Left renal pelvis (tissue), 4 donors: ENCODE data around the gene LHX2. TPM values are rescaled to one million over a fixed set of nuclear protein-coding genes. Genes with fewer than 3 reads are reported as not detected.
A peak's percentile ranks its signal among the peaks of the same experiment; 100 is the strongest.

ENCODE experiments used
- DNase-seq, 4 donors: peaks; one replicate each; pipeline ENCODE4 v3.0.0-alpha.2; 2013; ENCODE audit warnings: low read depth in 4 of 4, low spot score in 3 of 4
- polyA plus RNA-seq, 4 donors: library from polyadenylated mRNA; unstranded; fragments of 120-200 nt; gene quantifications; one replicate each; pipeline ENCODE4 v1.2.1, GENCODE V29; 2013; ENCODE audit not compliant: insufficient read length in 4 of 4

The LHX2 gene
- polyA plus RNA-seq, 4 donors, result 0.10 to 0.26 (median 0.20) TPM

DNA sequence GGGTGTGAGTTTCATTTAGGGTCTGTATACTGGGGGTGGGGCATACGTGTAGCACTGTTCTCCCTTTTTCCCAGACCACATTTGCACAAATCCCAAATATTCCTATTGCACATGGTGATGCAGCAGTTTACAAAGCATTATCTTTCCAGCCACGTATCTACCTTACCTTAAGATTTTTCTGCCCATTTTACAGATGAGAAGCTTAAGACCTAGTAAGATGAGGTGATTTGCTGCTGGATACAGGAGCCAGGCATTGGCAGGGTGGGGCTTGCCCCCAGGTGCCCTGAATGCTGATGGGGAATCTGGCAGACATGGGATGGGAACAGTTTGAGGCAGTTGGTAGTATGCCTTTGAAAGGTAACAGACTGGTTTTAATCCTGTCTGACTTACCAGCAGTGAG is 12.5 kb downstream of the LHX2 start:
- DNase-seq, result no peak

DNA sequence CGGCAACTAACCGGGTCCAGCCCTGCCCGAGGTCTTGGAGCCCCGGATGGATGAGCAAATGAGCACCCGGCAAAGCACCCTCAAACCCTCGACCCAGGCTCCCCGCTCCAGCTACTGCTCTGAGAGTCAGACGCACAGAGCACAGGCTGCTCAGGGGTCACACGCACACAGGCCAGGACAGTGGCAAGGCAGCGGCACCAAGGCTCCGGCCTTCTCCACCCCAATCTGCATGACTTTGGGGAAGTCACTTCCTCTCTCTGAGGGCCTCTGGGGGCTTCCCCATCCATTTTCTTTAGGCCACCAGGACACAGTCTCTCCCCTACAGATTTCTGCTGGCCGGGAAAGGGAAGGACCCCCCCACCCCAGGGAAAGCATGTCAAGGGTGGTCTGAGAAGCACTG is 18.0 kb downstream of the LHX2 start:
- DNase-seq, result no peak

DNA sequence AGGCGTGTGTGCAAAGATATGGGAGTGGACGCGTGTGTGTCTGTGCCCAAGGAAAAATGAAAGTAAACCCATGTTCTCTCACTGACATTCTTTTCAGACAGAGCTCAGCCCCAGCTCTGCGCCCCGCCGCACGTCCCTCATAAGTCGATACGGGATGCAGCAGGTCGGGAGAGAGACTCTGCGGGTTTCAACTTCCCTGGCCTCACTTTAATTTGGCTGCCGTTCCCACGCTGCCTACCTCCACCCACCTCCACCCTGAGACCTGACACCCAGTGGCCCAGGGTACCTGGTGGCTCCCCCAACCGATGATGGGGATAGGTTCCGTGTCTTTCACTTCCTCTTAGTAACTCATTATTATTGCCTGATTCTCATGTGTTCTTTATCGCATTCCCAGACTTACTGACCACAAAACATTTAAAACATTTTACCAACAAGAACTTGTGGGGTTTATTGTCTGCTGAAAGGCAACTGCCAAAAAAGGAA is 19.4 kb downstream of the LHX2 start:
- DNase-seq, result no peak

DNA sequence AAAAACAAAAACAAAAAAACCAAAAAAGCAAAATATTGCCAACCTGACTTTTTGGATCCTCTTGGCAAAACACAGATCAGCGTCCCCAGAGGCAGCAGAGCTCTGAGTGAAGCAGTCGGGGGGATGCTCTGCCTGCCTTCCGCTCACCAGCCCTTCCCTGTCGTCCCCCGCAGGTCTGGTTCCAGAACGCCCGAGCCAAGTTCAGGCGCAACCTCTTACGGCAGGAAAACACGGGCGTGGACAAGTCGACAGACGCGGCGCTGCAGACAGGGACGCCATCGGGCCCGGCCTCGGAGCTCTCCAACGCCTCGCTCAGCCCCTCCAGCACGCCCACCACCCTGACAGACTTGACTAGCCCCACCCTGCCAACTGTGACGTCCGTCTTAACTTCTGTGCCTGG is 20.7 kb downstream of the LHX2 start:
- DNase-seq, result no peak

DNA sequence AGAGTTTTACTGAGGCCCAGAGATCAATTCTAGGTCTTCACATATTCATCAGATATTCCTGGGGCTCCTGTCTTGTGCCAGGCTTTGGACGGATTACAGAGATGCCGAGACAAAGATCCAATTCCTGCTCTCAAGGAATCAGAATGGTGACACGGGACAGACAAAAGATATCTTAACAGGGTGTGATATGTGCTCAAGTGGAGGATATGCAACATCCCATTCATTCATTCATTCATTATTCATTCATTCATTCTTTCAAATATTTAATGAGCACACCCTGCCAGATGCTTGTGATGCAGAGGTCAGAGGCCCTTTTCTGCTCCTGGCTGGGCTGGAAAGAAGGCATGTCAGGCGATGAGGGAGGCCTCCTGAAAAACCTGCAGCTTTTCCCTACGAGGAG is 21.8 kb downstream of the LHX2 start:
- no peak for DNase-seq

DNA sequence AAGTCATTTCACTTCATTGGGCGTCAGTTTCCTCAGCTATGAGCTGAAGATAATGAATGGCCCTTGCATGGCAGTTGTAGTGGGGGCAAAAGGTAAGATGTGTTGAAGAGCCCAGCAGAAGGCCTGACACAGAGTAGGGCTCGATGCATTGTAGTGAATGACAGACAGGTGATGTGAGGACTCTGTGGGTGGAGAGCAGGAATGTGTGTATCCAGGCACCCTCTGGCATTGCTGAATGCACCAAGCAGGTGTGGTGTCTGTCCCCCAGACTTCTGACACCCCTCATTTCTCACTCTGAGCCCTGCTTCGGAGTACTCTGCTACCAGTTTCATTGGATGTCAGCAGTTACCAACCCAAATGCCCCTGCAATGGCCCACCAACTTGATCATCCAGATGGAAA is 22.4 kb downstream of the LHX2 start:
- DNase-seq, result no peak

DNA sequence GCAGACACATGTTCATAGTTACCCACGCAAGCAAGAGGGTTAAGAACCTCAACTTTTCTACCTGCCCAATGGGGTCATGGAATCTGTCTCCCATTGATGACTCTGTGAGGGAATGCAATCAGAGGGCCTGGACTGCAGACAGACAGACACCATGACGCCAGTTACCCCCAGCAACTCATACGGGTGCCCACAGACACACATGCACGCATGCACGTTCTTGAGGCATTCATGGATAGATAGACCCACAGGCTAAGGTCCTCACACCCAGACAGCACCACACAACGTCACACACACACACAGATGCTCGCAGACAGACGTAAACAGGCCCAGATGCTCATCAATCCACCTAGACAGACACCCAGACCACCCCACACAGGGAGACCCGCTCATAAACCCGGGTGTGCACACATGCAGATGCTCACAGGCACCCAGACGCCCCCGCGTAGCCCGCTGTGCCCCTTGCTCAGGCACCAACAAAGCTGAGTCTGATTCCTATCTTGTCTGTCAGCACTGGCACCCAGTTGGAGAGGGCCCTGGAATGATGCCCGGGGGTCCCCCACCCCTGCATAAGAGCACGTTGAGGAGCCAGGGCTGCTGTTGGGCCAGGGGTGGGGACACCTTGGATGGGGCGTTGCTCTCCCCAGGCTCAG is 23.6 kb downstream of the LHX2 start:
- no peak for DNase-seq

DNA sequence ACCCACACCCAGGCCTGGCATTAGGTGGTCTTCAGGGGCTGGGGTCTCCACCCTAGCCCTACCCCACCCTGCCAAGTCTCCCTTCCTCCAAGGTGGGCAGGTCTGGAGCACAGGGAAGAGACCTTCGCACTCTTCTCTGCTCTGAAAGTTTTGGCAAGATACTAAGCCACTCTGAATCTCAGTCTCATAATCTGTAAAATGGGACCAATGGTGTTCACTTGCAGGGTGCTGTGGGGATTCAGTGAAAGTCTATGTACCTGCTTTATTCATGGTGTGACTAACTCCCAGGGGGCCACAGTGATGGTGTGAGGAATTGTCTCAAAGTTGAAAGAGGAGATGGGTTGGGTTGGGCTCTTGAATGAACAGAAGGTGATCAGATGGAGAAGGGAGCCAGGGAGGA is 25.0 kb downstream of the LHX2 start:
- DNase-seq, result no peak

DNA sequence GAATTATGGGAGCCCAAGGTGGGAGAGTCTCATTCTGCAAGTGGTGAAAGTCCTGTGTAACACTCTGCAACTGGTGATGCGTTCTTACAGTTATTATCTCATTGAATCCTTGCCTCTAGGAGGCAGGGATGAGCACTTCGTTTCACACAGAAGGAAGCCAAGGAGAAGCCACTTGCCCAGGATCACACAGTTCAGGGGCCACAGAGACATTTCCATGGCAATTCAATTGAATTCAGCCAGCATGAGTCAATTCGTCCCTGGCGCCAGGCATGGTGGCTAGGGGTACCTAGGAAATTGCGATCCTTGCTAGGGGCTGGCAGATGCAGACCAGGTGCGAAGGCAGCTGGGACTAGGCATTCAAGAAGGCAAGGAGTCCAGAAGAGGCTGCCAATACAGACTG is 26.2 kb downstream of the LHX2 start:
- no peak for DNase-seq

DNA sequence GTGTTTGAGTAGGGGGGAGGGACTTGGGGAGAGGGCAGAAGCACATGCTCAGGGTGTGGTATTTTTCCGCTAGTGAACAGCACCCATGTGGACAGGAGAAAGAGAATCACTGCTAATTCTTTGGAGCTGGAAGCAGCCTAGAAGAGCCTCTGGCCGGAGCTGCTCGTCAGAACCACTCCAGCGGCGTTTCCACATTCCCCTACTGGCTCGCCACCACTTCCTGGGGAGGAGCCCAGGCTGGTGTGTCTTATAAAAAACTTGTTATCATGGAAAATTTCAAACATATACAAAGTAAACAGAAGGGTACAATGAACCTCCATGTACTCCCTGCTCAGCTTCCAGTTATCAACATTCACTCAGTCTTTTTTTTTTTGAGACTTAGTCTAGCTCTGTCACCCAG is 26.7 kb downstream of the LHX2 start:
- no peak for DNase-seq

DNA sequence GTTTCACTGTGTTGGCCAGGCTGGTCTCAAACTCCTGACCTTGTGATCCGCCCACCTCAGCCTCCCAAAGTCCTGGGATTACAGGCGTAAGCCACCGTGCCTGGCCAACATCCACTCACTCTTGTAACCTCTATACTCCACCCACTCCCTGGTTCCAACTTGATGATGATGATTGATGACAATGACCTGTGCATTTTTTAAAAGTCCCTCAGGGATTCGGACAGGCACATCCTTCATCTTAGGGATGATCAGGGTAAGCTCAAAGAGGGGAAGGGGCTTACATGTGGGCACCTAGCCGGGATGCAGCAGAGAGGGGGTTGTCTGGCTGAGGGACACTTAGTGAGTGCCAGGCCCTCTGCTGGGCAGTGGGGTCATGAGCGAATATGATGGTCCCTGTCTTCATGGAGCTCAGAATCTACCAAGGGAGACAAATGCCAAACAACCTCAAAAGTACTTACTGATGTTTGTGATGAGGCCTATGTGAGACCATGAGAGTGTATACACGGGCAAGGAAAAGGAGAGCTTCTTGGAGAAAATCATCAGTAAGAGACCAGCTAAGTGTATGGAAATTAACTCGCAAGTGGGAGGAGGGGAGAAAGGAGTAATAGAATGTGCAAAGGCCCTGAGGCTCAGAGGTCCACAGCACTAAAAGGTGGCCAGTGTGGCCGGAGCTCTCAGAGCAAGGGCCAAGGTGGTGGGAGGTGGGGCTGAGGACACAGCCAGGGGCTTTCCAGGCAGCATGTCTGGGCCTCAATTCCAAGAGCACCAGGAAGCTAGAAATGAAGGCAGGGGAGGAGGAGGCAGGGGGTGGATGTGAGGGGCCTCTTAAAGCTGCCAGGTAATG is 27.4 kb downstream of the LHX2 start:
- no peak for DNase-seq

DNA sequence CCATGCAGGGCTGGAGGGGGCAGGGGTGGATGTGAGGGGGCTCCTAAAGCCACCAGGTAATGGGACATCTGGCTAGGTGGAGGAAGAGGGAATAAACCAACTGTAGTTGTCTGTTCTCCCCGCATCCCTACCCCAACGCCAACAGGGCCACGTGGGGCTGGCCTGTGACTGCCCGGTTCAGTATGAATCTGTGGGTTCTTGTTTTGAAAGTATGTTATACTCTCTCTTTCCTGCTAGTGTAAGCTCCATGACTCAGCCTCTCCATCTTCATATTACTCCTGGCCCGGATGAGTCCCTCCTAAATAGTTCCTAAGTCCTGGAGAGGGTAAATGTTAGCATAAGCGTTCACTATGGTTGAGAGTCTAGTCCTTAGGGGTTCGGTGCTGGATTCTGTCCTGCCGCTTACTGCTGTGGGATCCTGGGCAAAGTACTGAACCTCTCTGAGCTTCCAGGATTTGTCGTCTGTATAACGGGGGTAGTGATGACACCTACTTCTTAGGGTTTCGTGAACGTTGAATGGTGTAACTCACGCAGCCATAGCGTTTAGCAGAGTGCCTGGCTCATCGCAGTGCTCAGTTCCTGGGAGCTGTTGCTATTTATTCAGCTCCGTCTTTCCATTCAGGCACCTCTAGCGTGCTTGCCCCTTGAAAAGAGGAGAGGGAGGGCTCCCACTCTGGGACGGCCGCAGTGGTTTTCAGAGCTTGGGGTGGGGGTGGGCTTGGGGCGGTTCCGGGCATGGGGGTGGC is 28.8 kb downstream of the LHX2 start:
- no peak for DNase-seq

DNA sequence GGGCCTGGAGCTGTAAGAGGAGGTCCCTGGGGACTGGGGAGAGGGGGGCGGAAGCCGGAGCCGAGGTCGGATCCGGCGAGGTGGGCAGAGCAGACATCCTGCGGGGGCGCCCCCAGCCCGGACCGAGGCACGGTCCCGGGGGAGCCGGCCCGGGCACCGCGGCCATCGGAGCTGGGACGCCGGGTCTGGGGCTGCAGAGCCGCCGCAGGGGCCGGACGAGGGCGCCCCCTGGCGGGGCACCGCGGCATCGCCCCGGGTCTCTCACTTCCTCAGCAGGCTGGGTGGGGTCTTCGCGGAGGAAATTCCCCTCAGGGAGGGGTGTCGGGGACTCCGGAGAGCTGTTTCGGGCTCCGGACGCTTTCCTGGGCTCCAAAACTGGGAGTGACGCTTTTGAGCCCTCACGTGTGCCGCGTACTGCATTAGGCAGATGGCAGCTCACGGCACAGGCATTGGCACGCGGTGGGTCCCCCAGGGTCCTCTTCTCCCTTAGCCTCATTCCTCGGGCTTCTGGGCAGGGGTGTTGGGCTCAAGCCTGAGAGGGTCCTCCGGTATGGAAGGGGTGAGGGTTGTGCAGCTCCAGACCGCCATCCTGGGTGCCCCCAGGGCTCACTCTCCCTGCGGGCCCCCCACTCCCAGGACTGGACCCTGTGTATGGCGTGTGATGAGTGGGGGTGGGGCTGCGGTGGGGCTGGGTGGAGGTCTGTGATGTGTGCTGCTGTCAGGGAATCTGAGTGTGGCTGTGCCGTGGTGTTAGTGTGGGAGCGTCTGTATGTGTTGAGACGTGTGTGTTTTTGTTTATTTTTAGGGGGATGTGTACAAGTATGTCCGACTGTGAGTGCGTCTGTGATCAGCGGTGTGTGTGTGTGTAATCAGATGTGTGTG is 29.6 kb downstream of the LHX2 start:
- no peak for DNase-seq

DNA sequence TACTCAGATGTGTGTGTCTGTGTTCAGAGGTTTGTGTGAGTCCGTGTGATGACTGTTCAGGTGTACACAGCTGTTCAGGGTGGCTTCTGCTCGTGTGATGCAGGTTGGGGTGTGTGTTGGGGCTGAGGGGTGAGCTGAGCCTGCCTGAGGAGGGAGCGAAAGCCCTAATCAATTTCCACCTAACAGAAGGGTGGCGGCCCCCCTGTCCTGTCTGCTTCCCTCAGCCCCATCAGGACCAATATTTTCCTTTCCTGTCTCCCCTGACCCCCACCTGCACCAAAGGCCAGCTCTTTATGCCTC is 30.2 kb downstream of the LHX2 start:
- no peak for DNase-seq

DNA sequence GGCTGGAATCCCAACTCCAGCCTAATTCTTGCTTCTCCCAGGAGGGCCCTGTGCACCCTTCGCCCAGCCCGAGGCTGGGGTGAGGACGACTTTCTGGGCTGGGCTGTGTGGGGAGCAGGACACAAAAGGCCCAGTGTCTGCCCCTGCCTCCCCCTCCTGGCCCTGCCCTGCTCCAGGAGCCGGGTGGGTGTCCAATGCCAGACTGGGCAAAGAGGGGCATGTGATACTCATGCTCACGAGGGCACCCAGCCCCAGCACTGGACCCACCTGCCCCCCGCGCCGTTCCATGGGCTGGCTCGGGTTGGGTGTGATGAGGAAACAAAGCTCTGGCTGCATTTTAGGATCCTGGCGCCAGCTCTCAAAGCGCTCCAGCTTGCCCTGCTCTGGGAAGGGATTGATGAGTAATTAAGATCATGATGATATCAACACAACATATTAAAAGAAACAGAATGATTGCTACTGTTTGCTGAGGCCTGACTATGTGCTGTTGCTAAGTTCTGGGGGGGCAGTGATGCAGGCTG is 30.7 kb downstream of the LHX2 start:
- no peak for DNase-seq

DNA sequence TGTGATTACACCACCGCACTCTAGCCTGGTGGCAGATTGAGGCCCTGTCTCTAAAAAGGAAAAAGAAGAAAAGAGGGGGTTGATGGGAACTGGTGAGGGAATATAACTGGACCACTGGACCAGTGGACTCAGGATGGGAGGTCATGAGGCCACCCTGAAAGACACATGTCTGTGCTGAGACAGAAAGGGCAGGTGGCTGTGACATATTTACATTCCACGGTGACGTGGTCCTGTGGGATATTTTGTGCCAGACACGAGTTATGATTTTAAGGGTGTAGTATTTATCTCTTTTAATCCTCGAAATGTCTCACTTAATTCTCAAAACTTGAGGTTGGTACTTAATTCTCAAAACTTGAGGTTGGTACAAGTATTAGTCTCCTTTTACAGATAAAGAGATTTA is 32.9 kb downstream of the LHX2 start:
- DNase-seq, result no peak

DNA sequence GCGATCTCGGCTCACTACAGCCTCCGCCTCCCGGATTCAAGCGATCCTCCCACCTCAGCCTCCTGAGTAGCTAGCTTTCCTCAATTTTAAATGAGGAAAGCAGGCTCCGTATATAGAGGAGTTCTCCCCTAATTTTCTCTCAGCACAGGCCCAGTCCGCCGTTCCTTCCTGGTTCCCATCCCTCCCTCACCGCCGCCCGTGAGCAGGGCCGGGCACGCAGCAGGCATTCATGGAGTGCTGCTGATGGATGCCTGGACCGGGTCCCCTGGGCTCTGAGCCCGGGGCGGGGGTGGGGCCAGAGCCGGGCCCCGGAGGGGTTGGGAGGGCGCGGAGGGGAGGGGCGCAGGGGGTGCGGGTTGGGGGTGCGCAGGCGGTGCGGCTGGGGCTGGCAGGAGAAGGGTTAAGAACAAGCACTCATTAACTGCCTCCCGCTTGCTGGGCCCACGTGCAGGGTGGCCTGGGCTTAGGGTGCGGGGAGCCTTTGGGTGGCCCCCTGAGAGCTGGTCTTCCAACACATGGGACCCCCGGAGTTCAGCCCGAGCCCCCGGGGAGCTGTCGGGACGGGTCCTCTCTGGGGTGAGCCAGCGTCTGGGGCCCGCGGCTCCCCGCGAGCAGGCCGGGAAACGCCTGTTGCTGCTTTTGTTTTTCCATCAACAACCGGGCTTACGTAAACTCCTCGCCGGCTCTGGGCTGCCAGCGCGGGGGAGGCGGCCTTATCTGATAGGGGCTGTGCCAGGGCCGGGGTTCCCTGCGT is 33.7 kb downstream of the LHX2 start:
- DNase-seq, result peak in 1 of 4 donors; percentile 37

DNA sequence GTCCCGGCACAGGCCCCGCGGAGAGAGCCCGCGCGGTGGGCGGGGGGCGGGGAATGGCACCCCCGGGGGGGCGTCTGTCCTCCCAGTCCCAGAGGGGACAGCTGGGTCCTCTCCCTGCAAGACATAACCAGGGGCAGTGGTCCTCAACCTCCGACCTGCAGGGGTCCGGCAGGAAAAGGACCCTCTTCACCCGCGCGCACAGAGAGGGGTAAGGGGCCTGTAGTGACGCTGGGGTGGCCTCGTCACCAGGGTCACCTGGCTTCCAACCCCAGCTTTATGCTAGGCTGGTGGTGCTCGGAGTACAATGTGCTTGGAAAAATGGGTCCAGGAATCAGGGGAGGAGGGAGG is 34.2 kb downstream of the LHX2 start:
- DNase-seq, result no peak

DNA sequence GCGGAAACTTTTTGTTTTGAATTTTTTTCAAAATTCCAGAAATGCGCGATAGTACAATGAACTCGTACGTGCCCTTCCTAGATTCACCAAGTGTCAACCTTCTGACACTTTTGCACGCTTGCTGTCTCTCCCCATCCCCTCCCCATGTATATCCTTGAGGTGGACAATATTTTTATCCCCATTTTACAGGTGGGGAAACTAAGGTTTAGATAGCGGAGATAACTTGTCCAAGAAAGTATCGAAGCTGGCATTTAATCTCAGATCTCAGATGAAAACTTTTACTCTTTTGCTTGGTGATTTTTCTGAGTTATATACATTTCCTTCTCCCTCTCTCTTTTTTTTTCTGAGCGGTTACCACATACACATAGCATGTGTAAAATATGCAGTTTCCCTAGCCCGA is 34.6 kb downstream of the LHX2 start:
- no peak for DNase-seq

DNA sequence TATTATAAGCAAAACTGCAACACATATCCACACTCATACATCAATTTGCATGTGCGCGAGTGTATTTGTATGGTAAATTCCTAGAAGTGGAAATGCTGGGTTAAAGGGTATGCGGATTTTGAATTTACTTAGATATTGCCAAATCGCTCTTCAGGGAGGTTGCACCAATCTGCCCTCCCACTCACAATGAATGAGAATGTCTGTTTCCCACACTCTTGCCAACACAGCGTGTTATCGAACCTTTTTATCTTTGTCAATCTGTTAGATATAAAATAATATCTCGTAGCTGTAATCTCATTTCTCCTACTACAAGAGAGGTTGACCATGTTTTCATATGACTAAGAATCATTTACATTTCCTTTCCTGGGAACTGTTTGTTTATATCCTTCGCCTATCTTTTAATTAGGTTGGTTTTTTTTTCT is 35.7 kb downstream of the LHX2 start:
- no peak for DNase-seq
